ENCODE data around the gene ECPAS. TPM values are rescaled to one million over a fixed set of nuclear protein-coding genes. Genes with fewer than 3 reads are reported as not detected.

Gene ECPAS
- total RNA-seq, 1 experiment from 2014 or later: 106 TPM

GRCh38 chr9:111438541-111439235, 45.5 kb downstream of the ECPAS start:
- Histone ChIP-seq H2AFZ (ENCODE audit: low read length) (no peak overlapping the region), H3K9me3 (ENCODE audit: control insufficient read depth, low read depth, low read length) (no peaks in the 10 kb centered on the region), H3K23ac (ENCODE audit: insufficient read length, low read depth, low read length) (no peak overlapping the region), H2BK5ac (ENCODE audit: insufficient read length, low read length) (no peak overlapping the region), H3K27ac (ENCODE audit: insufficient read length, low read depth, low read length) (no peak overlapping the region), H3K14ac (ENCODE audit: insufficient read depth, low read length) (no peak overlapping the region), H2BK120ac (ENCODE audit: low read depth, low read length, poor library complexity, severe bottlenecking) (no peak overlapping the region), H2BK20ac (ENCODE audit: low read depth, low read length, poor library complexity, severe bottlenecking) (no peak overlapping the region), H3T11ph (ENCODE audit: low read length) (no peak overlapping the region), H3K18ac (ENCODE audit: insufficient read length, low read depth, low read length) (no peak overlapping the region), H4K5ac (ENCODE audit: insufficient read length, low read depth, low read length) (no peak overlapping the region), H3K79me2 (ENCODE audit: insufficient read depth, low read length) (no peaks in the 10 kb centered on the region), H4K91ac (ENCODE audit: insufficient read length, low read depth, low read length) (no peak overlapping the region), H2BK12ac (ENCODE audit: insufficient read length, low read depth, low read length) (no peak overlapping the region), H3K4ac (ENCODE audit: low read depth, low read length) (no peak overlapping the region), H3K56ac (ENCODE audit: insufficient read length, low read depth, low read length) (no peak overlapping the region), H3K9ac (ENCODE audit: extremely low read depth, insufficient read length, low read length) (no peak overlapping the region), H4K8ac (replicated peaks; ENCODE audit: insufficient read length, low read depth, low read length) (no peak overlapping the region), H3K4me2 (ENCODE audit: insufficient read depth, insufficient read length, low read length) (no peak overlapping the region), H2BK15ac (ENCODE audit: low read depth, low read length) (no peak overlapping the region), H3K23me2 (ENCODE audit: insufficient read length, low read depth, low read length, poor library complexity, severe bottlenecking) (no peaks in the 10 kb centered on the region), H2AK5ac (ENCODE audit: insufficient read length, low read length) (no peak overlapping the region), H3K27me3 (ENCODE audit: insufficient read depth, low read length) (no peaks in the 10 kb centered on the region), H3K4me1 (ENCODE audit: insufficient read depth, low read length) (no peaks in the 10 kb centered on the region), H3K79me1 (ENCODE audit: insufficient read depth, low read depth, low read length, poor library complexity, severe bottlenecking) (no peaks in the 10 kb centered on the region), H4K20me1 (ENCODE audit: control insufficient read depth, insufficient read depth, insufficient read length) (no peaks in the 10 kb centered on the region)
- Mint-ChIP-seq H3K36me3 (ENCODE audit: insufficient read depth in 1 of 3, low read depth in 3 of 3) (peaks cover 27 to 67% (median 53%) of the 10 kb centered on the region in 3 experiments; a peak in 6 of 7 replicates), H3K9me3 (no peaks in the 10 kb centered on the region), H3K4me1 (peaks cover 9 to 12% of the 10 kb centered on the region in 2 experiments), H3K27ac (peak overlapping the region in 2 of 3 experiments; percentile 27 to 72; a peak in 2 of 7 replicates), H3K4me3 (no peak overlapping the region), H3K27me3 (ENCODE audit: low read depth) (no peaks in the 10 kb centered on the region)
- DNase-seq: no peak
- WGBS (ENCODE audit: extremely low coverage, insufficient read length, low lambda C conversion rate): no CpG with 5 or more reads among the region's 6 CpGs
- TF ChIP-seq, protein P1, sequence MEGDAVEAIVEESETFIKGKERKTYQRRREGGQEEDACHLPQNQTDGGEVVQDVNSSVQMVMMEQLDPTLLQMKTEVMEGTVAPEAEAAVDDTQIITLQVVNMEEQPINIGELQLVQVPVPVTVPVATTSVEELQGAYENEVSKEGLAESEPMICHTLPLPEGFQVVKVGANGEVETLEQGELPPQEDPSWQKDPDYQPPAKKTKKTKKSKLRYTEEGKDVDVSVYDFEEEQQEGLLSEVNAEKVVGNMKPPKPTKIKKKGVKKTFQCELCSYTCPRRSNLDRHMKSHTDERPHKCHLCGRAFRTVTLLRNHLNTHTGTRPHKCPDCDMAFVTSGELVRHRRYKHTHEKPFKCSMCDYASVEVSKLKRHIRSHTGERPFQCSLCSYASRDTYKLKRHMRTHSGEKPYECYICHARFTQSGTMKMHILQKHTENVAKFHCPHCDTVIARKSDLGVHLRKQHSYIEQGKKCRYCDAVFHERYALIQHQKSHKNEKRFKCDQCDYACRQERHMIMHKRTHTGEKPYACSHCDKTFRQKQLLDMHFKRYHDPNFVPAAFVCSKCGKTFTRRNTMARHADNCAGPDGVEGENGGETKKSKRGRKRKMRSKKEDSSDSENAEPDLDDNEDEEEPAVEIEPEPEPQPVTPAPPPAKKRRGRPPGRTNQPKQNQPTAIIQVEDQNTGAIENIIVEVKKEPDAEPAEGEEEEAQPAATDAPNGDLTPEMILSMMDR (conservative IDR thresholded peaks at IDR 0.05): no peak
